Measurements from ENCODE around the gene DHPS.
"Not testable (repeated sequence)": the region's sequence is repeated elsewhere in the genome, so short reads cannot be mapped to it uniquely, and the experiment has no call there.

DHPS gene

GRCh38 chr19:12649941-12650340 lies 31.7 kb downstream of the DHPS start:
- H3K4me3 ChIP-seq (ENCODE audit: low read depth, low read length) = no peak overlapping the region
- no peak for TF ChIP-seq CTCF (IDR thresholded peaks at IDR 0.05; ENCODE audit: low read depth, low read length)

- no peak overlapping the region for H3K4me3 ChIP-seq (ENCODE audit: low read depth, low read length)
- TF ChIP-seq CTCF (IDR thresholded peaks at IDR 0.05; ENCODE audit: low read depth, low read length) = no peak
These were observed 33.6 kb downstream of the DHPS start for GRCh38 chr19:12648088-12648487.

GRCh38 chr19:12647490-12648071 lies 34.1 kb downstream of the DHPS start:
- TF ChIP-seq CTCF (IDR thresholded peaks at IDR 0.05; ENCODE audit: low read depth, low read length) = no peak
- H3K4me3 ChIP-seq (ENCODE audit: low read depth, low read length) = no peak overlapping the region

GRCh38 chr19:12647047-12647446 lies 34.6 kb downstream of the DHPS start:
- no peak for TF ChIP-seq CTCF (IDR thresholded peaks at IDR 0.05; ENCODE audit: low read depth, low read length)
- H3K4me3 ChIP-seq (ENCODE audit: low read depth, low read length) = no peak overlapping the region

- TF ChIP-seq CTCF (IDR thresholded peaks at IDR 0.05; ENCODE audit: low read depth, low read length) = no peak
- H3K4me3 ChIP-seq (ENCODE audit: low read depth, low read length) = no peak overlapping the region
These were observed 35.1 kb downstream of the DHPS start for GRCh38 chr19:12646551-12646950.

GRCh38 chr19:12643716-12644115 lies 38.0 kb downstream of the DHPS start:
- H3K4me3 ChIP-seq (ENCODE audit: low read depth, low read length) = not testable (repeated sequence)

GRCh38 chr19:12642506-12642905 lies 39.2 kb downstream of the DHPS start:
- no peak overlapping the region for H3K4me3 ChIP-seq (ENCODE audit: low read depth, low read length)
- TF ChIP-seq CTCF (IDR thresholded peaks at IDR 0.05; ENCODE audit: low read depth, low read length) = no peak

- H3K4me3 ChIP-seq (ENCODE audit: low read depth, low read length) = no peak overlapping the region
- TF ChIP-seq CTCF (IDR thresholded peaks at IDR 0.05; ENCODE audit: low read depth, low read length) = no peak
These were observed 40.2 kb downstream of the DHPS start for GRCh38 chr19:12641456-12641855.

Measured in WI38 (cell line).